Stomach (tissue), 4 donors: ENCODE measurements around the gene CDH5.

Source experiments
- POLR2A ChIP-seq, 4 donors: fragments of 450-650 bp; IDR thresholded peaks; one replicate each; pipeline ENCODE4 v1.6.1; 2016; ENCODE audit warnings: antibody characterized with exemption in 4 of 4, control low read depth in 2 of 4, mild to moderate bottlenecking in 1 of 4, moderate library complexity in 1 of 4
- TF ChIP-seq, protein P1 (sequence below), 7 experiments: fragments of 450-650 bp in 4 of 7; fragments of 200-600 bp in 3 of 7; sonication (generic) in 3 of 7; IDR thresholded peaks; one replicate each; pipeline ENCODE4 v1.5.1; 2016 to 2019; ENCODE audit warnings: antibody characterized with exemption in 7 of 7, control low read depth in 2 of 7, mild to moderate bottlenecking in 1 of 7

GRCh38 chr16:66406534-66407221 lies 40.2 kb downstream of the CDH5 start:
- no peak for TF ChIP-seq POLR2A (IDR thresholded peaks at IDR 0.05)
- TF ChIP-seq, protein P1, sequence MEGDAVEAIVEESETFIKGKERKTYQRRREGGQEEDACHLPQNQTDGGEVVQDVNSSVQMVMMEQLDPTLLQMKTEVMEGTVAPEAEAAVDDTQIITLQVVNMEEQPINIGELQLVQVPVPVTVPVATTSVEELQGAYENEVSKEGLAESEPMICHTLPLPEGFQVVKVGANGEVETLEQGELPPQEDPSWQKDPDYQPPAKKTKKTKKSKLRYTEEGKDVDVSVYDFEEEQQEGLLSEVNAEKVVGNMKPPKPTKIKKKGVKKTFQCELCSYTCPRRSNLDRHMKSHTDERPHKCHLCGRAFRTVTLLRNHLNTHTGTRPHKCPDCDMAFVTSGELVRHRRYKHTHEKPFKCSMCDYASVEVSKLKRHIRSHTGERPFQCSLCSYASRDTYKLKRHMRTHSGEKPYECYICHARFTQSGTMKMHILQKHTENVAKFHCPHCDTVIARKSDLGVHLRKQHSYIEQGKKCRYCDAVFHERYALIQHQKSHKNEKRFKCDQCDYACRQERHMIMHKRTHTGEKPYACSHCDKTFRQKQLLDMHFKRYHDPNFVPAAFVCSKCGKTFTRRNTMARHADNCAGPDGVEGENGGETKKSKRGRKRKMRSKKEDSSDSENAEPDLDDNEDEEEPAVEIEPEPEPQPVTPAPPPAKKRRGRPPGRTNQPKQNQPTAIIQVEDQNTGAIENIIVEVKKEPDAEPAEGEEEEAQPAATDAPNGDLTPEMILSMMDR (IDR thresholded peaks at IDR 0.05): peak in 5 of 7 experiments; percentile 70 to 96 (median 89)
